IMR-90 (cell line): ENCODE data around the gene BATF. TPM values are rescaled to one million over a fixed set of nuclear protein-coding genes. Genes with fewer than 3 reads are reported as not detected.

Experiments
- ATAC-seq: fragments of 200-7000 bp; cut with Tn5 transposase; 2 replicates; pipeline ENCODE4 v1.9.1; 2020; ENCODE audit warnings: low read depth, mild to moderate bottlenecking, moderate library complexity
- BruUV-seq: library from RNA; stranded (reverse); fragments of 400-500 nt; replicated peaks from 2 replicates; lab custom pipeline; 2021; lab: Mats Ljungman, UMichigan
- CTCF ChIA-PET: fragments of 300-600 bp; formaldehyde crosslinking; extraction: SDS; loops from one replicate; lab custom pipeline; 2021; ENCODE audit warnings: antibody characterized with exemption; lab: Yijun Ruan, JAX
- POLR2A ChIA-PET: fragments of 300-600 bp; sonication (Branson Sonifier 250); formaldehyde crosslinking; loops from one replicate; lab custom pipeline; 2022; ENCODE audit warnings: antibody characterized with exemption; ENCODE audit not compliant: unreplicated experiment; lab: Charles Lee
- DNase-seq: peaks from one replicate; pipeline ENCODE4 v3.0.0; 2013
- H2AFZ ChIP-seq: replicated peaks from 2 replicates; pipeline ENCODE3; 2013; ENCODE audit warnings: low read length, mild to moderate bottlenecking; ENCODE audit not compliant: poor library complexity
- H2AK5ac ChIP-seq: 2 replicates; pipeline ENCODE4 v1.6.1; 2013; ENCODE audit warnings: low read depth, low read length, inconsistent platforms
- H2AK9ac ChIP-seq: replicated peaks from 2 replicates; pipeline ENCODE3; 2013; ENCODE audit warnings: mild to moderate bottlenecking, low read depth, low read length, moderate library complexity; ENCODE audit not compliant: poor library complexity
- H2BK120ac ChIP-seq: 2 replicates; pipeline ENCODE4 v1.6.1; 2013; ENCODE audit warnings: low read depth, low read length, inconsistent platforms
- H2BK15ac ChIP-seq: 3 replicates; pipeline ENCODE4 v1.6.1; 2013; ENCODE audit warnings: low read depth, low read length, inconsistent platforms
- H2BK20ac ChIP-seq: 2 replicates; pipeline ENCODE4 v1.6.1; 2013; ENCODE audit warnings: low read depth, mild to moderate bottlenecking, inconsistent platforms, low read length, moderate library complexity
- H2BK5ac ChIP-seq: 2 replicates; pipeline ENCODE4 v1.6.1; 2013; ENCODE audit warnings: mild to moderate bottlenecking, low read depth, low read length, inconsistent platforms; ENCODE audit not compliant: poor library complexity, severe bottlenecking
- H3K14ac ChIP-seq: replicated peaks from 2 replicates; pipeline ENCODE4 v1.6.1; 2013; ENCODE audit warnings: low read depth, low read length, inconsistent platforms
- H3K18ac ChIP-seq: 2 replicates; pipeline ENCODE4 v1.6.1; 2013; ENCODE audit warnings: low read depth, low read length, control low read depth
- H3K23ac ChIP-seq: 2 replicates; pipeline ENCODE4 v1.6.1; 2013; ENCODE audit warnings: low read depth, low read length, inconsistent platforms
- H3K27ac ChIP-seq: 2 replicates; pipeline ENCODE4 v1.5.1; 2013; ENCODE audit warnings: mild to moderate bottlenecking, control low read depth, low read length; ENCODE audit not compliant: insufficient read depth
- H3K27me3 ChIP-seq: 2 replicates; pipeline ENCODE4 v1.6.1; 2013; ENCODE audit warnings: low read length; ENCODE audit not compliant: control insufficient read depth, insufficient read depth
- H3K36me3 ChIP-seq: 2 replicates; pipeline ENCODE4 v1.6.1; 2013; ENCODE audit warnings: low read length, mixed read lengths; ENCODE audit not compliant: control insufficient read depth, insufficient read depth
- H3K4ac ChIP-seq: 2 replicates; pipeline ENCODE4 v1.6.1; 2013; ENCODE audit warnings: low read depth, low read length, inconsistent platforms
- H3K4me1 ChIP-seq: 2 replicates; pipeline ENCODE4 v1.6.1; 2013; ENCODE audit warnings: low read length, mixed read lengths; ENCODE audit not compliant: control insufficient read depth, insufficient read depth
- H3K4me2 ChIP-seq: 2 replicates; pipeline ENCODE4 v1.6.1; 2013; ENCODE audit warnings: low read depth, mild to moderate bottlenecking, control low read depth, low read length, moderate library complexity
- H3K4me3 ChIP-seq: 2 replicates; pipeline ENCODE4 v1.5.1; 2013; ENCODE audit warnings: low read depth, mild to moderate bottlenecking, control low read depth, low read length, moderate library complexity; ENCODE audit not compliant: insufficient read depth
- H3K56ac ChIP-seq: 2 replicates; pipeline ENCODE4 v1.6.1; 2013; ENCODE audit warnings: low read length, inconsistent platforms; ENCODE audit not compliant: insufficient read depth; ENCODE audit errors: extremely low read depth
- H3K79me1 ChIP-seq, 2 experiments: 2 replicates each; pipeline ENCODE4 v1.6.1; 2013; ENCODE audit warnings: low read length in 2 of 2, inconsistent platforms in 1 of 2, low read depth in 1 of 2
- H3K9ac ChIP-seq: 2 replicates; pipeline ENCODE4 v1.6.1; 2013; ENCODE audit warnings: low read depth, low read length, control low read depth
- H3K9me1 ChIP-seq: 2 replicates; pipeline ENCODE4 v1.6.1; 2013; ENCODE audit warnings: low read length, inconsistent platforms; ENCODE audit not compliant: insufficient read depth
- H3K9me3 ChIP-seq: 2 replicates; pipeline ENCODE4 v1.6.1; 2013; ENCODE audit warnings: low read length; ENCODE audit not compliant: control insufficient read depth, insufficient read depth
- H4K20me1 ChIP-seq: 2 replicates; pipeline ENCODE4 v1.6.1; 2013; ENCODE audit warnings: low read length, inconsistent platforms; ENCODE audit not compliant: insufficient read depth
- H4K5ac ChIP-seq: 2 replicates; pipeline ENCODE4 v1.6.1; 2013; ENCODE audit warnings: mild to moderate bottlenecking, low read depth, low read length, control low read depth
- H4K8ac ChIP-seq, 2 experiments: 2 replicates each; pipeline ENCODE4 v1.6.1; 2013; ENCODE audit warnings: low read depth in 2 of 2, low read length in 2 of 2, control low read depth in 1 of 2, inconsistent platforms in 1 of 2
- H4K91ac ChIP-seq: 2 replicates; pipeline ENCODE4 v1.6.1; 2013; ENCODE audit warnings: low read depth, low read length, inconsistent platforms; ENCODE audit not compliant: insufficient read depth
- MAFK ChIP-seq: IDR thresholded peaks from 2 replicates; pipeline ENCODE4 v1.6.1; 2012; ENCODE audit warnings: low read depth, low read length, improper control_type of control experiment
- WGBS, 2 experiments: methylation state at CpG; one replicate each; pipeline versions ENCODE4 v1.1.5 to v1.1.7; 2013; ENCODE audit warnings: missing lambda C conversion rate in 2 of 2; ENCODE audit not compliant: insufficient read length in 1 of 2; ENCODE audit errors: extremely low coverage in 2 of 2; 5-methylcytosine and 5-hydroxymethylcytosine counted together
- dilution Hi-C: fragments of 300-500 bp; cut with HindIII; formaldehyde crosslinking; loops from one replicate; pipeline ENCODE4 v1.14.3; 2018; ENCODE audit warnings: low sequenced_read_pairs; ENCODE audit not compliant: unreplicated experiment
- in situ Hi-C: fragments of 300-500 bp; cut with MboI; formaldehyde crosslinking; loops from 3 replicates; pipeline ENCODE4 v1.14.3; 2019; ENCODE audit warnings: low sequenced_read_pairs, inconsistent platforms, mixed read lengths
- intact Hi-C: fragments of 100-400 bp; cut with micrococcal nuclease; formaldehyde crosslinking; loops from 2 replicates; pipeline ENCODE4 v1.10.0; 2022
- polyA plus RNA-seq, 3 experiments: library from polyadenylated mRNA; depleted of rRNA; stranded (reverse); fragments of >200 nt; gene quantifications; 2 replicates each; pipeline ENCODE4 v1.2.3, GENCODE V29; 2012; ENCODE audit warnings: low replicate concordance in 1 of 3
- total RNA-seq: library from RNA; depleted of rRNA; stranded (reverse); fragments of >200 nt; gene quantifications from 2 replicates; pipeline ENCODE4 v1.2.3, GENCODE V29; 2012

The BATF gene
- total and polyA plus RNA-seq, 2 of the 4 experiments (the other 2 are of a cell fraction): not detected

DNA sequence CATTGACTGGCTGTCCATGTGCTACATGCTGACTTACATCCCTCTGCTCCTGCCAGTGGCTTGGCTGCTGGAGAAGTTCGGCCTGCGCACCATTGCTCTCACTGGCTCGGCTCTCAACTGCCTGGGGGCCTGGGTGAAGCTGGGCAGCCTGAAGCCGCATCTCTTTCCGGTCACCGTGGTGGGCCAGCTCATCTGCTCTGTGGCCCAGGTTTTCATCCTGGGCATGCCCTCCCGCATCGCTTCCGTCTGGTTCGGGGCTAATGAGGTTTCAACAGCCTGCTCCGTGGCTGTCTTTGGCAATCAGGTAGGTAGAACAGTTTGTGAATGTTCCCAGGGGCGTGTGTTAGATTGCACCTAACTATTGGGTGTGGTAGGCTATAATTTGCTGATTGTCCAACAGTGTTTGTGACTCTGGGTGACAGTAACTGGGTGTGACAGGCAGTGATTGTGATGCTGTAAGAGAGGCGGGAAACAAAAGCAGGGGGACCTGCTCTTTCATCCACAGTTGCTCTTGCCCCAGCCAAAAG, 57.1 kb downstream of the BATF start:
- Histone ChIP-seq H3K27me3 (peaks cover 8% of the 10 kb centered on the region), H2AK5ac (no peak overlapping the region), H3K9me3 (peaks cover 2% of the 10 kb centered on the region; the same call in 1 of the 2 replicates), H4K20me1 (no peaks in the 10 kb centered on the region), H2BK20ac (no peak overlapping the region), H3K4me2 (peak overlapping the region; percentile 86), H3K56ac (no peak overlapping the region), H2AK9ac (no peak overlapping the region), H4K91ac (no peak overlapping the region), H2AFZ (peak overlapping the region; percentile 89), H3K18ac (no peak overlapping the region), H3K9ac (no peak overlapping the region), H2BK15ac (no peak overlapping the region), H3K4ac (no peak overlapping the region), H3K4me1 (peaks cover 8% of the 10 kb centered on the region; the same call in 1 of the 2 replicates), H3K79me1 (no peaks in the 10 kb centered on the region), H2BK5ac (no peak overlapping the region), H4K5ac (no peak overlapping the region), H3K14ac (no peak overlapping the region), H3K23ac (0 out of 2 replicates have a peak overlapping the region, but pooled peaks have one; percentile 0), H3K27ac (no peak overlapping the region), H3K36me3 (no peaks in the 10 kb centered on the region), H4K8ac (no peak overlapping the region), H3K4me3 (peak overlapping the region; percentile 45), H3K9me1 (peaks cover 10% of the 10 kb centered on the region; the same call in 1 of the 2 replicates), H2BK120ac (no peak overlapping the region)
- intact Hi-C loops (loop anchor here (5.0 kb wide), 1 partner anchor 403 kb away; the partner anchor contains the start of gene TGFB3), dilution Hi-C loops (no loop called here), in situ Hi-C loops (loop anchor here (5.0 to 10.0 kb wide), 2 partner anchors 73 to 405 kb away; partner anchors contain the start of genes IFT43 and TGFB3)
- 94% methylated on average over 5 of the region's 13 CpGs; no CpG with 5 or more reads in 1 of the 2 experiments for WGBS, 2 experiments
- CTCF ChIA-PET: interaction anchor here (1.2 to 6.1 kb wide), 2 partner anchors 8 to 73 kb away, joined by 4 to 125 read pairs; no protein-coding TSS in a partner anchor
- BruUV-seq: no TSS peak
- ATAC-seq (no peak), DNase-seq (no peak)
- TF ChIP-seq MAFK: no peak
- POLR2A ChIA-PET: no interaction called here
